HG03565 (cell line): ENCODE data around the gene PRKAR1B.

Source experiments
- ATAC-seq: cut with Tn5 transposase; IDR thresholded peaks from one replicate; pipeline ENCODE4 v1.9.1; 2021; ENCODE audit warnings: mild to moderate bottlenecking, moderate library complexity; ENCODE audit not compliant: unreplicated experiment

The PRKAR1B gene

GRCh38 chr7:594212-594913 lies 132.7 kb downstream of the PRKAR1B start:
- ATAC-seq = no peak

GRCh38 chr7:593324-594115 lies 133.6 kb downstream of the PRKAR1B start:
- ATAC-seq = no peak

GRCh38 chr7:591856-592628 lies 135.0 kb downstream of the PRKAR1B start:
- ATAC-seq = no peak

GRCh38 chr7:590731-591551 lies 136.1 kb downstream of the PRKAR1B start:
- no peak for ATAC-seq

GRCh38 chr7:589781-590575 lies 137.1 kb downstream of the PRKAR1B start:
- ATAC-seq = no peak

GRCh38 chr7:587767-588166 lies 139.3 kb downstream of the PRKAR1B start:
- ATAC-seq = no peak

GRCh38 chr7:586494-586893 lies 140.6 kb downstream of the PRKAR1B start:
- no peak for ATAC-seq

GRCh38 chr7:585873-586272 lies 141.2 kb downstream of the PRKAR1B start:
- ATAC-seq = no peak

GRCh38 chr7:585229-585711 lies 141.8 kb downstream of the PRKAR1B start:
- no peak for ATAC-seq

GRCh38 chr7:584820-585219 lies 142.3 kb downstream of the PRKAR1B start:
- ATAC-seq = no peak

GRCh38 chr7:584122-584465 lies 143.0 kb downstream of the PRKAR1B start:
- ATAC-seq = no peak

GRCh38 chr7:583410-584121 lies 143.5 kb downstream of the PRKAR1B start:
- no peak for ATAC-seq

- ATAC-seq = no peak
These were observed 144.2 kb downstream of the PRKAR1B start for GRCh38 chr7:582931-583330.

GRCh38 chr7:582081-582835 lies 144.8 kb downstream of the PRKAR1B start:
- ATAC-seq = no peak

GRCh38 chr7:578386-578785 lies 148.7 kb downstream of the PRKAR1B start:
- ATAC-seq = no peak

GRCh38 chr7:577741-578370 lies 149.2 kb downstream of the PRKAR1B start:
- no peak for ATAC-seq

- ATAC-seq = no peak
These were observed 149.8 kb downstream of the PRKAR1B start for GRCh38 chr7:577278-577665.
